GM18505 (cell line): ENCODE data around the gene MCM10.

Experiments
- ATAC-seq: cut with Tn5 transposase; IDR thresholded peaks from one replicate; pipeline ENCODE4 v1.9.1; 2021; ENCODE audit not compliant: unreplicated experiment
- POLR2A ChIP-seq: IDR thresholded peaks from 4 replicates; pipeline ENCODE4 v1.6.1; 2011; ENCODE audit warnings: borderline replicate concordance; ENCODE audit not compliant: insufficient read depth, insufficient read length; ENCODE audit errors: extremely low read depth

Gene MCM10

GRCh38 chr10:13160934-13161856 is at the start of gene MCM10:
Gene MCM10 (plus strand): TSS chr10:13161558. CDS start chr10:13164203, 2,645 bp downstream.
- peak; percentile 99 for ATAC-seq
- no peak for TF ChIP-seq POLR2A

- no peak for ATAC-seq
- TF ChIP-seq POLR2A = no peak
Measured at GRCh38 chr10:13113544-13113943, 47.8 kb upstream of the MCM10 start.

GRCh38 chr10:13115832-13116803 is 45.2 kb upstream of the MCM10 start:
- no peak for ATAC-seq
- no peak for TF ChIP-seq POLR2A

- no peak for ATAC-seq
- no peak for TF ChIP-seq POLR2A
Measured at GRCh38 chr10:13117841-13118783, 43.2 kb upstream of the MCM10 start.

- no peak for ATAC-seq
- TF ChIP-seq POLR2A = no peak
Measured at GRCh38 chr10:13118784-13119410, 42.5 kb upstream of the MCM10 start.

- no peak for TF ChIP-seq POLR2A
- ATAC-seq = no peak
Measured at GRCh38 chr10:13120786-13121499, 40.4 kb upstream of the MCM10 start.

GRCh38 chr10:13121500-13121854 is 39.9 kb upstream of the MCM10 start:
- ATAC-seq = no peak
- no peak for TF ChIP-seq POLR2A

- no peak for TF ChIP-seq POLR2A
- no peak for ATAC-seq
Measured at GRCh38 chr10:13136651-13137050, 24.7 kb upstream of the MCM10 start.

- ATAC-seq = no peak
- TF ChIP-seq POLR2A = no peak
Measured at GRCh38 chr10:13139150-13139549, 22.2 kb upstream of the MCM10 start.

GRCh38 chr10:13139676-13140075 is 21.7 kb upstream of the MCM10 start:
- ATAC-seq = no peak
- TF ChIP-seq POLR2A = no peak

- TF ChIP-seq POLR2A = no peak
- ATAC-seq = no peak
Measured at GRCh38 chr10:13140627-13141190, 20.6 kb upstream of the MCM10 start.
